Loucy (cell line): ENCODE results near the gene MZB1.

Source experiments
- H2AFZ ChIP-seq: fragments of 200-600 bp; sonication (generic); 2 replicates; pipeline ENCODE4 v1.6.0; 2016; ENCODE audit warnings: antibody characterized with exemption, mild to moderate bottlenecking, low read length, moderate library complexity
- H3F3A ChIP-seq: fragments of 200-600 bp; 2 replicates; pipeline ENCODE4 v1.6.0; 2016; ENCODE audit warnings: antibody characterized with exemption, low read depth, mild to moderate bottlenecking
- H3K27me3 ChIP-seq: fragments of 200-600 bp; sonication (generic); 2 replicates; pipeline ENCODE4 v1.6.1; 2014; ENCODE audit warnings: low read length, mild to moderate bottlenecking; ENCODE audit not compliant: insufficient read depth, poor library complexity, severe bottlenecking
- H3K36me3 ChIP-seq: fragments of 200-600 bp; sonication (generic); 2 replicates; pipeline ENCODE4 v1.6.1; 2016; ENCODE audit warnings: low read length; ENCODE audit not compliant: insufficient read depth
- H3K4me1 ChIP-seq: fragments of 200-600 bp; sonication (generic); 2 replicates; pipeline ENCODE4 v1.5.1; 2014; ENCODE audit warnings: low read length, mild to moderate bottlenecking; ENCODE audit not compliant: insufficient read depth, poor library complexity, severe bottlenecking
- H3K4me2 ChIP-seq: fragments of 200-600 bp; sonication (generic); 2 replicates; pipeline ENCODE4 v1.6.0; 2014; ENCODE audit warnings: antibody characterized with exemption, low read length, low read depth, mild to moderate bottlenecking; ENCODE audit not compliant: poor library complexity, severe bottlenecking
- H3K4me3 ChIP-seq: fragments of 200-600 bp; sonication (generic); 2 replicates; pipeline ENCODE4 v1.5.1; 2014; ENCODE audit warnings: low read length, mild to moderate bottlenecking, mixed read lengths; ENCODE audit not compliant: poor library complexity, severe bottlenecking
- H3K79me2 ChIP-seq: fragments of 200-600 bp; sonication (generic); 2 replicates; pipeline ENCODE4 v1.6.1; 2014; ENCODE audit warnings: low read length; ENCODE audit not compliant: insufficient read depth
- H3K9ac ChIP-seq: fragments of 200-600 bp; sonication (generic); 2 replicates; pipeline ENCODE4 v1.6.0; 2014; ENCODE audit warnings: mild to moderate bottlenecking, low read depth, low read length, moderate library complexity; ENCODE audit not compliant: poor library complexity, severe bottlenecking
- H3K9me2 ChIP-seq: fragments of 200-600 bp; sonication (generic); replicated peaks from 2 replicates; pipeline ENCODE4 v1.6.1; 2016; ENCODE audit warnings: low read depth, low read length, mixed read lengths
- H3K9me3 ChIP-seq: fragments of 200-600 bp; sonication (generic); 2 replicates; pipeline ENCODE4 v1.6.1; 2014; ENCODE audit warnings: mild to moderate bottlenecking, antibody characterized with exemption, low read length, low read depth; ENCODE audit not compliant: insufficient read depth
- H4K20me1 ChIP-seq: fragments of 200-600 bp; sonication (generic); 2 replicates; pipeline ENCODE4 v1.6.0; 2014; ENCODE audit warnings: antibody characterized with exemption, low read length, mild to moderate bottlenecking; ENCODE audit not compliant: insufficient read depth, poor library complexity, severe bottlenecking
- EZH2phosphoT487 ChIP-seq: fragments of 200-600 bp; IDR thresholded peaks from 2 replicates; pipeline ENCODE4 v1.6.1; 2018; ENCODE audit warnings: antibody characterized with exemption, mild to moderate bottlenecking, moderate library complexity, borderline replicate concordance
- TF ChIP-seq, protein P1 (sequence below): fragments of 200-600 bp; sonication (generic); conservative IDR thresholded peaks from 2 replicates; pipeline ENCODE4 v1.5.1; 2014; ENCODE audit warnings: mild to moderate bottlenecking, antibody characterized with exemption, low read length

Gene MZB1

DNA sequence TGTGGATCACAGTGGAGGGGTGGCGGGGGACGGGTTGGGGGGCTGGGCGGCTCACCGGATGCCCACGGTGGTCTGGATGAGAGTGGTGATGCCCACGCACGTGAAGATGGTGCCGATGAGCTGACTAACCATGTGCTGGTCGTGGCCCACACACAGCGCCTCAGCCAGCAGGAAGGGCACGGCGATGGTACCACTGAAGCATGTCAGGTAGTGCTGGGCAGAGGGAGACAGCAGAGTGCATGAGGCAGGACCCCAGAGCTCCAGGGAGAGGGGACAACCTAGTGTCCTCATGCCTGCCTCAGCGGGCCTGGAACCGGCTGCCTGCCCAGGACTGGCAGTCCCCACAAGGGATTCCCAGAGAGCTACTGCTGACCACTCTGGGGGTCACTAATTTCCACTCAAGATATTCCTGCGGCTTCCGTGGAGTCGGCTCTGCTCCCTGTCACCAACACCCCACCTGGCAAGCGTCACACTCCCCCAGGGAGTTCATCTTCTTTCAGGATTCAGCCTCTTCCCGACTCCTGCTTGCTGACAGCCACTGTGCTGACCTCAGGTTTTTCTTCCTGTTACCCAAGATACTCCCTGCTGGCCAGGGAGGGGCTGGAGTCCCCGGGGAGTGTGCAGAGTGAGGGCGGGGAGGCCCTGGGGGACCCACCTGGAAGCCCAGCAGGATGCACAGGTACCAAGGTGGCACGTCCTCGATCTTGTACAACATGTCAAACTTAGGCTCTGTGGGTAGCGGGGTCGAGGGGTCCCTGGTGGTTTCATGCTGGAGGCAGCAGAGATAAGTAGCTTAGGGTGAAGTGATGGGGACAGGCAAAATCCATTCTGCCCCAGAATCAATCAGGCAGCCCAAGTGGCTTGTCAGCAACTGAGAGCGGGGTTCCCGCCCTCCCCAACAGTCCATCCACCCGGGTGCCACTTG, 7.6 kb downstream of the MZB1 start:
- TF ChIP-seq, protein P1, sequence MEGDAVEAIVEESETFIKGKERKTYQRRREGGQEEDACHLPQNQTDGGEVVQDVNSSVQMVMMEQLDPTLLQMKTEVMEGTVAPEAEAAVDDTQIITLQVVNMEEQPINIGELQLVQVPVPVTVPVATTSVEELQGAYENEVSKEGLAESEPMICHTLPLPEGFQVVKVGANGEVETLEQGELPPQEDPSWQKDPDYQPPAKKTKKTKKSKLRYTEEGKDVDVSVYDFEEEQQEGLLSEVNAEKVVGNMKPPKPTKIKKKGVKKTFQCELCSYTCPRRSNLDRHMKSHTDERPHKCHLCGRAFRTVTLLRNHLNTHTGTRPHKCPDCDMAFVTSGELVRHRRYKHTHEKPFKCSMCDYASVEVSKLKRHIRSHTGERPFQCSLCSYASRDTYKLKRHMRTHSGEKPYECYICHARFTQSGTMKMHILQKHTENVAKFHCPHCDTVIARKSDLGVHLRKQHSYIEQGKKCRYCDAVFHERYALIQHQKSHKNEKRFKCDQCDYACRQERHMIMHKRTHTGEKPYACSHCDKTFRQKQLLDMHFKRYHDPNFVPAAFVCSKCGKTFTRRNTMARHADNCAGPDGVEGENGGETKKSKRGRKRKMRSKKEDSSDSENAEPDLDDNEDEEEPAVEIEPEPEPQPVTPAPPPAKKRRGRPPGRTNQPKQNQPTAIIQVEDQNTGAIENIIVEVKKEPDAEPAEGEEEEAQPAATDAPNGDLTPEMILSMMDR = no peak
- TF ChIP-seq EZH2phosphoT487 = no peak
- Histone ChIP-seq H3K9ac (no peak overlapping the region), H3K27me3 (no peaks in the 10 kb centered on the region), H3K4me2 (no peak overlapping the region), H3K9me3 (no peaks in the 10 kb centered on the region), H3K79me2 (peaks cover 31% of the 10 kb centered on the region), H3K9me2 (no peaks in the 10 kb centered on the region), H4K20me1 (peaks cover 34% of the 10 kb centered on the region), H3K4me1 (peaks cover 45% of the 10 kb centered on the region), H2AFZ (no peak overlapping the region), H3F3A (no peaks in the 10 kb centered on the region; the same call in 1 of the 2 replicates), H3K4me3 (no peak overlapping the region), H3K36me3 (no peaks in the 10 kb centered on the region; the same call in 1 of the 2 replicates)

DNA sequence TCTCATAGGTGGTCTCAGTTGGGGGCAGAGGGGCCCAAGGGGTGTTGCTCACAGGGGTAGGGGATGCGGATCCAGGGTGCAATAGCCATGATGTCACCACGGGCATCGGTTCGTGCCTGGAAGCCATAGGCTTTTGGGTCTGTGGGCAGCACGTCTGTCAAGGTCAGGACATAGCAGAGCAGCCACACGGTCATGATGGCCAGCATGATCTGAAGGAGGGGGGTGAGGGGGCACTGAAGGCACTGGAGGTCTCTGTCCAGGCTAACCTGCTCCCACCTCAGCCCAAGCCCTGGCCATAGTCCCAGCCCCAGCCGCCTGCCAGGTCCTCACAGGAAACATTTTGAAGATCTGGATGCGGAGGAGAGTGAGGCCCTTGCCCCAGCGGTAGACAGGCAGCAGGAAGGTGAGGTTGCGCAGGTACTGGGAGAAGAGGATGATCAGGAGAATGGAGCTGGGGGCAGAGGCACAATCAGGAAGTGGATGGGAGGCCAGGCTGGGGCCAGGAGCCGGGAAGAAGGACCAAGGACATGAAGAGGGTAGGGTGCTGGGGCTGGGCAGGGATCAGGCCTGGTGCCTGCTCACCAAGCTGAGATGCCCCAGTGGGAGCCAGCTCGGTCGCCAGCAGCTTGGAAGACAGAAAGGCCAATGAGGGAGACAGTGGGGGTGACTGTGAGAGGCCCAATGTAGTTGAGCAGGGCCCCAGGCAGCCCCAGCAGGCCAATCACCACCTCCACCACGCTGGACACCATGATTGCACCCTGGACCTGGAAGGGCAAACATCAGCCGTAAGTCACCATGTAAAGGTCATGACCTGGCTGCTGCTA, 9.9 kb downstream of the MZB1 start:
- TF ChIP-seq, protein P1 = no peak
- no peak for TF ChIP-seq EZH2phosphoT487
- H3K9me2 ChIP-seq = no peaks in the 10 kb centered on the region
- H2AFZ ChIP-seq = no peak overlapping the region
- peaks cover 9% of the 10 kb centered on the region; the same call in 1 of the 2 replicates for H3K79me2 ChIP-seq
- peaks cover 27% of the 10 kb centered on the region for H3K4me1 ChIP-seq
- H3K36me3 ChIP-seq = no peaks in the 10 kb centered on the region
- H4K20me1 ChIP-seq = peaks cover 14% of the 10 kb centered on the region
- H3K27me3 ChIP-seq = no peaks in the 10 kb centered on the region
- no peak overlapping the region for H3K9ac ChIP-seq
- no peak overlapping the region for H3K4me3 ChIP-seq
- H3K9me3 ChIP-seq = no peaks in the 10 kb centered on the region
- H3K4me2 ChIP-seq = no peak overlapping the region
- H3F3A ChIP-seq = no peaks in the 10 kb centered on the region

DNA sequence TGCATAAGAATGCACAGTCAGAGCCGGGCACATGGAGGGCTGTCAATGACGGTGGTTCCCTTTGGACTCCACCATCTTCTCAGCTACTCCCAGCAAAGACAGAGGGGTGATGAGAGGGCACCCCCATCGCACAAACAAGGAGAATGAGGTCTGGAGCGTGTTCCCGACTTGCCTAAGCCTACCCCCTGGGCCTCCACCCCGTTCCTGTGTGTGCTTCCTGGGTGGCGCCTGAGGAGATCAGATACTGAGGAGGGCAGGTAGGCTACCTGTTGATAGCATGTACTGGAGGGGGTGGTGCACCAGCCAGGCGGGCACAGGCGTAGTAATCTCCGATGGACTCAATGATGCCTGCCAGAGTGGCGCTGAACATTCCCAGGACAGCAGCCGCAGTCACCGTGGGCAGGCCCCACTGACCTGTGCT, 10.8 kb downstream of the MZB1 start:
- H3K4me3 ChIP-seq = no peak overlapping the region
- H3K4me2 ChIP-seq = no peak overlapping the region
- TF ChIP-seq, protein P1 = no peak
- H3K36me3 ChIP-seq = no peaks in the 10 kb centered on the region
- no peak overlapping the region for H3K9ac ChIP-seq
- H3K9me2 ChIP-seq = no peaks in the 10 kb centered on the region
- peaks cover 5% of the 10 kb centered on the region for H4K20me1 ChIP-seq
- no peaks in the 10 kb centered on the region for H3K9me3 ChIP-seq
- H3K79me2 ChIP-seq = no peaks in the 10 kb centered on the region; the same call in 1 of the 2 replicates
- no peaks in the 10 kb centered on the region for H3K27me3 ChIP-seq
- H2AFZ ChIP-seq = no peak overlapping the region
- no peaks in the 10 kb centered on the region for H3F3A ChIP-seq
- peaks cover 21% of the 10 kb centered on the region for H3K4me1 ChIP-seq
